Endothelial cell (in vitro differentiated cells): ENCODE data around the gene RDH16. TPM values are rescaled to one million over a fixed set of nuclear protein-coding genes. Genes with fewer than 3 reads are reported as not detected.
"Not testable (repeated sequence)": the region's sequence is repeated elsewhere in the genome, so short reads cannot be mapped to it uniquely, and the experiment has no call there.

Source experiments
- DNase-seq: peaks from one replicate; pipeline ENCODE4 v3.0.0; 2021; ENCODE audit warnings: low spot score
- H3K27ac Mint-ChIP-seq: one replicate; pipeline ENCODE4 v1.8.0; 2021; ENCODE audit warnings: mixed read lengths, inconsistent platforms; ENCODE audit not compliant: unreplicated experiment
- H3K27me3 Mint-ChIP-seq: one replicate; pipeline ENCODE4 v1.8.0; 2021; ENCODE audit warnings: mild to moderate bottlenecking, moderate library complexity, mixed read lengths, inconsistent platforms; ENCODE audit not compliant: unreplicated experiment
- H3K36me3 Mint-ChIP-seq: one replicate; pipeline ENCODE4 v1.8.0; 2021; ENCODE audit warnings: mild to moderate bottlenecking, low read depth, mixed read lengths, inconsistent platforms; ENCODE audit not compliant: unreplicated experiment
- H3K4me1 Mint-ChIP-seq: one replicate; pipeline ENCODE4 v1.8.0; 2021; ENCODE audit warnings: mild to moderate bottlenecking, mixed read lengths, inconsistent platforms; ENCODE audit not compliant: unreplicated experiment
- H3K4me3 Mint-ChIP-seq: one replicate; pipeline ENCODE4 v1.8.0; 2021; ENCODE audit warnings: mild to moderate bottlenecking, mixed read lengths, inconsistent platforms; ENCODE audit not compliant: unreplicated experiment
- H3K9me3 Mint-ChIP-seq: one replicate; pipeline ENCODE4 v1.8.0; 2021; ENCODE audit warnings: mixed read lengths, inconsistent platforms; ENCODE audit not compliant: unreplicated experiment
- total RNA-seq: library from RNA; stranded (reverse); fragmentation: NEBNext Ultra II Directional; extraction: Animal tissue kit (Norgen Biotek cat#: 25700); gene quantifications from one replicate; pipeline ENCODE4 v1.2.1, GENCODE V29; 2021; ENCODE audit not compliant: unreplicated experiment
- TF ChIP-seq, protein P1 (sequence below): fragments of 200-600 bp; sonication (generic); IDR thresholded peaks from one replicate; pipeline ENCODE4 v1.5.0; 2021; ENCODE audit warnings: antibody characterized with exemption; ENCODE audit not compliant: unreplicated experiment

Gene RDH16
- total RNA-seq, 1 donor from 2014 or later: 0.82 TPM

DNA sequence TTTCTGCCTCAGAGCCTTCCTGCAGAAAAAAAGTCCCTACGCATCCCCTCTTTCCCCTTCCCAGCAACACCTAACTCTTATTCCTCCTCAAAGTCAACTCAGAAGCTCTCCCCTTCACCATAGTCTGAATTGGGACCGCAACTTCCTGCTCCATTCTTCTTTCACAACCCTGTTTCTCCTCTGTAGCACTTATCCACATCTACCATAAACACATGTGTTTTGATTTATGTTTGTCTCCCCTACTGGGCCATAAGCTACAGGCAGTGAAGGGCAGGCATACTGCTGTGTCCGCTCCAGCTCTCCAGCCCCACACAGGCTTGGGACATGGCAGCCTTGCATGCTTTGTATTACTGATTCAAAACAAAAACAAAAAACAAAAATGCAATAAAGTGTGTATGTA, 29.1 kb downstream of the RDH16 start:
- peaks cover 23% of the 10 kb centered on the region for H3K4me1 Mint-ChIP-seq
- peaks cover 2% of the 10 kb centered on the region for H3K36me3 Mint-ChIP-seq
- TF ChIP-seq, protein P1, sequence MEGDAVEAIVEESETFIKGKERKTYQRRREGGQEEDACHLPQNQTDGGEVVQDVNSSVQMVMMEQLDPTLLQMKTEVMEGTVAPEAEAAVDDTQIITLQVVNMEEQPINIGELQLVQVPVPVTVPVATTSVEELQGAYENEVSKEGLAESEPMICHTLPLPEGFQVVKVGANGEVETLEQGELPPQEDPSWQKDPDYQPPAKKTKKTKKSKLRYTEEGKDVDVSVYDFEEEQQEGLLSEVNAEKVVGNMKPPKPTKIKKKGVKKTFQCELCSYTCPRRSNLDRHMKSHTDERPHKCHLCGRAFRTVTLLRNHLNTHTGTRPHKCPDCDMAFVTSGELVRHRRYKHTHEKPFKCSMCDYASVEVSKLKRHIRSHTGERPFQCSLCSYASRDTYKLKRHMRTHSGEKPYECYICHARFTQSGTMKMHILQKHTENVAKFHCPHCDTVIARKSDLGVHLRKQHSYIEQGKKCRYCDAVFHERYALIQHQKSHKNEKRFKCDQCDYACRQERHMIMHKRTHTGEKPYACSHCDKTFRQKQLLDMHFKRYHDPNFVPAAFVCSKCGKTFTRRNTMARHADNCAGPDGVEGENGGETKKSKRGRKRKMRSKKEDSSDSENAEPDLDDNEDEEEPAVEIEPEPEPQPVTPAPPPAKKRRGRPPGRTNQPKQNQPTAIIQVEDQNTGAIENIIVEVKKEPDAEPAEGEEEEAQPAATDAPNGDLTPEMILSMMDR: no peak
- H3K27ac Mint-ChIP-seq: no peak overlapping the region
- no peak for DNase-seq
- H3K9me3 Mint-ChIP-seq: no peaks in the 10 kb centered on the region
- H3K4me3 Mint-ChIP-seq: no peak overlapping the region
- H3K27me3 Mint-ChIP-seq: peaks cover 6% of the 10 kb centered on the region

DNA sequence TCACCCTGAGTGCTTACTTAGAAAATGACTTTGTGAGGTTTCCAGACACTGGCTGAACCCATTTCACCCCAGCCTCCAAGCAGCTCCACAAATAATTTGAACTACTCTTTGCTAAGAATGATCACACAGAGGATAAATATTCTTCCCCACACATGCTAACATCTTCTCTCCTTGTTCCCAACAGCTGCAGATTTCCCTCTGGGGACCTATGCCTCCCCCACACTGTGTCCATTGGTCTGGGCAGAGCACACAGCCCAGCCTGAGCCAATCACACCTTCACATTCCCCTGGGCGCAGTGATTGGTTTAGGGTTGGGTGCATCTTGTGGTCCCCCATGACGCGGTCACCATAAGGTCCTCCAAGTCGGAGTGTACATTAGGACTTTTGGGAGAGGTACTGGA, 30.1 kb downstream of the RDH16 start:
- no peak overlapping the region for H3K4me3 Mint-ChIP-seq
- DNase-seq: no peak
- no peak overlapping the region for H3K27ac Mint-ChIP-seq
- peaks cover 2% of the 10 kb centered on the region for H3K36me3 Mint-ChIP-seq
- TF ChIP-seq, protein P1: no peak
- no peaks in the 10 kb centered on the region for H3K9me3 Mint-ChIP-seq
- H3K27me3 Mint-ChIP-seq: peaks cover 4% of the 10 kb centered on the region
- H3K4me1 Mint-ChIP-seq: peaks cover 15% of the 10 kb centered on the region

DNA sequence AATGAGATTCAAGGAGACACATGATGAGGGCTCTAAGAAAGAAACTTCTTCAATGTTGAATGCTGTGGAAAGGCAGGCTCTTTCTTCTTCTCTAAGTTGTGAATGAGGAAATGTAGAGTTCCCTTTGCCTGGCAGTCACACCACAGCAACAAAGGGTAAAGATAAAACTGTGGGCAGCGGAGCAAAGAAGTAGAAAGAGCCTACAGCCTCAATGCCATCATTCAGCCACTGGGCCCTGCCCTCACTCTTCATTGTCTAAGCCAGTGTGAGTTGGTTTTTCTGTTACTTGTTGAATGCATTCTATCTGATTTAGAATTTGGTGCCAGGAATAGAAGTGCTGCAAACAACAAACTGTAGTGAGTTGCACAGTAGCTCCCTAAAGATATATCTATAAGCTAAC, 35.4 kb downstream of the RDH16 start:
- Mint-ChIP-seq H3K4me3 (no peak overlapping the region), H3K27ac (no peak overlapping the region), H3K9me3 (no peaks in the 10 kb centered on the region), H3K36me3 (no peaks in the 10 kb centered on the region), H3K27me3 (no peaks in the 10 kb centered on the region), H3K4me1 (no peaks in the 10 kb centered on the region)
- TF ChIP-seq, protein P1: no peak
- DNase-seq: no peak

DNA sequence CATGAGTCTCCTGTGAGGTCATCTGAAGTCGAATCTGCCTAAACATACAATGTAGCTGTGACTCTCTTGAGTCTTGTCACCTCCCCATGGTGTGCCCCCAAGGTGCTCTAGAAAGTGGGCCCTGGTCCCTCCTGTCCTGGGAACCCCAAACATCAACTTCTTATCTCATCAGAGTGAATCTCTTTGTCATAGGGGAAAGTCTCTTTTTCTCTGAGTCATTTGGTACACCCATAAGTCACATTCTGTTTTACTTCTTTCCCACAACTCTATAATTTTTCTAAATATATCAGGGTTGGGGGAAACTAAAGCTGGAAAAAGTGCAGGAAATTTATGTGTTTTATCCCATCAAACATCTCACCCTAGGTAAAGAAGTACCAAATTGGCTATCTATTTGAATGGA, 36.1 kb downstream of the RDH16 start:
- Mint-ChIP-seq H3K4me3 (no peak overlapping the region), H3K27me3 (no peaks in the 10 kb centered on the region), H3K4me1 (no peaks in the 10 kb centered on the region), H3K27ac (no peak overlapping the region), H3K9me3 (no peaks in the 10 kb centered on the region), H3K36me3 (no peaks in the 10 kb centered on the region)
- DNase-seq: no peak
- TF ChIP-seq, protein P1: no peak

DNA sequence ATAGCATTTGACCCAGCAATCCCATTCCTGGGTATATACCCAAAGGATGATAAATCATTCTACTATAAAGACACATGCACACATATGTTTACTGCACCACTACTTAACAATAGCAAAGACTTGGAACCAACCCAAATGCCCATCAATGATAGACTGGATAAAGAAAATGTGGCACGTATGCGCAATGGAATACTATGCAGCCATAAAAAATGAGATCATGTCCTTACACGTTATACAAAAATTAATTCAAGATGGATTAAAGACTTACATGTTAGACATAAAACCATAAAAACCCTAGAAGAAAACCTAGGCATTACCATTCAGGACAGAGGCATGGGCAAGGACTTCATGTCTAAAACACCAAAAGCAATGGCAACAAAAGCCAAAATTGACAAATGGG, 39.3 kb downstream of the RDH16 start:
- H3K27me3 Mint-ChIP-seq, H3K27ac Mint-ChIP-seq, H3K36me3 Mint-ChIP-seq, H3K4me3 Mint-ChIP-seq, H3K9me3 Mint-ChIP-seq, H3K4me1 Mint-ChIP-seq, DNase-seq: not testable (repeated sequence)

DNA sequence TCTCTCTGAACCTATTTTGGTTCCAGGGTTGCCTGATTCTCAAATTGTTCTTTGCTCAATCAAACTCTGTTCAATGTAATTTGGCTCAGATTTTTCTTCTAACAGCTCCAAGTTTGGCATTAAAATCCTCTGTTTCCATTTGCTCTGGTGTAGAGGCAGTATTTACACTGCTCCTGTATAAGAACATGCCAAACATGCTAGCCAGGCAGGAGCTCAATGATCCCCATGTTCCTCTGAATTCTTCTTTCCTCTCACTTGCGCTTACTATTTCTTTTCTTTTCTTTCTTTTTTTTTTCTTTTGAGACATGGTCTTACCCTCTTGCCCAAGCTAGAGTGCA, 40.4 kb downstream of the RDH16 start:
- H3K27me3 Mint-ChIP-seq: no peaks in the 10 kb centered on the region
- TF ChIP-seq, protein P1: no peak
- peaks cover under 1% of the 10 kb centered on the region for H3K36me3 Mint-ChIP-seq
- DNase-seq: no peak
- H3K27ac Mint-ChIP-seq: no peak overlapping the region
- H3K4me1 Mint-ChIP-seq: no peaks in the 10 kb centered on the region
- H3K4me3 Mint-ChIP-seq: no peak overlapping the region
- peaks cover 1% of the 10 kb centered on the region for H3K9me3 Mint-ChIP-seq
